A673 (cell line): ENCODE data around the gene KIF1A. TPM values are rescaled to one million over a fixed set of nuclear protein-coding genes. Genes with fewer than 3 reads are reported as not detected.

Experiments
- BruUV-seq: library from RNA; stranded (reverse); fragments of 400-500 nt; replicated peaks from 2 replicates; lab custom pipeline; 2021; lab: Mats Ljungman, UMichigan
- CTCF ChIA-PET: fragments of 300-600 bp; sonication (Branson Sonifier 250); formaldehyde crosslinking; loops from one replicate; lab custom pipeline; 2022; ENCODE audit warnings: antibody characterized with exemption; lab: Charles Lee
- POLR2A ChIA-PET: fragments of 300-600 bp; sonication (Branson Sonifier 250); formaldehyde crosslinking; loops from one replicate; lab custom pipeline; 2022; ENCODE audit warnings: antibody characterized with exemption; ENCODE audit not compliant: low non-redundant PET; lab: Charles Lee
- DNase-seq: peaks from one replicate; pipeline ENCODE4 v3.0.0-alpha.2; 2015; ENCODE audit warnings: low spot score
- H3K27ac ChIP-seq: fragments of 200-600 bp; sonication (generic); 2 replicates; pipeline ENCODE4 v1.5.1; 2016; ENCODE audit warnings: mixed run types, low read depth, mild to moderate bottlenecking, mixed read lengths, antibody characterized with exemption, low read length; ENCODE audit not compliant: poor library complexity, severe bottlenecking
- H3K27me3 ChIP-seq: fragments of 200-600 bp; sonication (generic); replicated peaks from 2 replicates; pipeline ENCODE4 v1.6.1; 2017; ENCODE audit warnings: mixed run types, low read depth, mild to moderate bottlenecking, mixed read lengths, antibody characterized with exemption, low read length; ENCODE audit not compliant: insufficient read depth, poor library complexity
- H3K36me3 ChIP-seq: fragments of 200-600 bp; sonication (generic); 2 replicates; pipeline ENCODE4 v1.6.1; 2016; ENCODE audit warnings: mixed run types, mild to moderate bottlenecking, mixed read lengths, antibody characterized with exemption, low read length; ENCODE audit not compliant: insufficient read depth, poor library complexity, severe bottlenecking
- H3K4me1 ChIP-seq: fragments of 200-600 bp; sonication (generic); 2 replicates; pipeline ENCODE4 v1.6.1; 2017; ENCODE audit warnings: mixed run types, mild to moderate bottlenecking, mixed read lengths, antibody characterized with exemption, low read length; ENCODE audit not compliant: insufficient read depth, poor library complexity, severe bottlenecking
- H3K4me3 ChIP-seq: fragments of 200-600 bp; sonication (generic); 2 replicates; pipeline ENCODE4 v1.5.1; 2016; ENCODE audit warnings: low read depth, mixed run types, mild to moderate bottlenecking, mixed read lengths, low read length; ENCODE audit not compliant: poor library complexity, severe bottlenecking
- H3K9me3 ChIP-seq: fragments of 200-600 bp; sonication (generic); 2 replicates; pipeline ENCODE4 v1.6.1; 2016; ENCODE audit warnings: mixed run types, low read depth, mild to moderate bottlenecking, mixed read lengths, antibody characterized with exemption, low read length; ENCODE audit not compliant: poor library complexity, severe bottlenecking
- EZH2 ChIP-seq: fragments of 200-600 bp; sonication (generic); IDR thresholded peaks from 2 replicates; pipeline ENCODE4 v1.6.1; 2017; ENCODE audit warnings: borderline replicate concordance, low read depth, mild to moderate bottlenecking, mixed read lengths, antibody characterized with exemption, low read length; ENCODE audit not compliant: poor library complexity, severe bottlenecking
- intact Hi-C: fragments of 100-400 bp; cut with micrococcal nuclease; formaldehyde crosslinking; loops from one replicate; pipeline ENCODE4 v1.10.0; 2022; ENCODE audit not compliant: unreplicated experiment
- total RNA-seq: library from RNA; stranded (reverse); gene quantifications from 2 replicates; pipeline ENCODE4 v1.2.3, GENCODE V29; 2021
- TF ChIP-seq, protein P1 (sequence below): fragments of 300-800, 200-600 bp; sonication (generic); conservative IDR thresholded peaks from 2 replicates; pipeline ENCODE4 v1.5.1; 2017; ENCODE audit warnings: low read depth, mild to moderate bottlenecking, antibody characterized with exemption, low read length, moderate library complexity, mixed read lengths

The KIF1A gene
- total RNA-seq, 1 experiment from 2014 or later = 330 TPM

DNA sequence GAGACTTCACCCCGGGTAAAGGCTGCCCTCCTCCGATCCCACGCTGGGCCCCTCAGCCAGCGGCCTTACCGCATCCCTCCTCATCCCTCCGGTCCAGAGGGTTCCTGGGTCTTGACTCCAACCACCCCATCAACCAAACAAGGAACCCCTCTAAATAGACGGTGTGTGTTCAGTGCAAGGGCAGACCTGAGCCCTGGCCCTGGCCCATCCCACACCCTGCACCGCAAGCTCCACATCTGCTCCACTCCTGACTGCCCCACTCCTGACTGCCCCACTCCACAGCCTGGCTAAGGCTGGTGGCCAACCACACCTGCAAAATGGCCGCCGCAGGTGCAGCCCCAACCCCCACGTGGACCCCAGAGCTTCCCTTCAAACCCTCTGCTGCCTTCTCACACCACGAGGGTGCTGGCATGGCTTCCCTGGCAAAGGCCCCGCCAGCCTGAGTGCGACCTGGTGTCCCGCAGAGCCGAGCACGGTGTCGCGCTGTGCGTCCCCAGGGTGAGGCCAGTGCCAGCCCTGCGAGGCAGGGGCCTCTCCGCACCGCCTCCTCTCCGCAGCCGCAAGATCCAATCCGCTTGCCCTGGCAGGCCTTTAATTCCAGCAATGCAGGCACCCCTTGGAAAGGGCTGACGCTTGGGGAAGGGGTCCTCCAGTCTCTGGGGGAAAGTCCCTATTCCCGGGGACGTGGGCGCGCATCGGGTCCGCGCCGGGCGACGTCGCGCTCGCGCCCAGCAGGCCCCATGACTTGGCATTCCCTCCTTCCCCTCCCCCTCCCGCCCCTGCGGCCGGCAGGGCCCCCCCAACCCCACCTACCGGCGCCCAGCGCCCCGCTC, 1.5 kb downstream of the KIF1A start:
- ChIA-PET CTCF (no interaction called here), POLR2A (no interaction called here)
- TF ChIP-seq, protein P1, sequence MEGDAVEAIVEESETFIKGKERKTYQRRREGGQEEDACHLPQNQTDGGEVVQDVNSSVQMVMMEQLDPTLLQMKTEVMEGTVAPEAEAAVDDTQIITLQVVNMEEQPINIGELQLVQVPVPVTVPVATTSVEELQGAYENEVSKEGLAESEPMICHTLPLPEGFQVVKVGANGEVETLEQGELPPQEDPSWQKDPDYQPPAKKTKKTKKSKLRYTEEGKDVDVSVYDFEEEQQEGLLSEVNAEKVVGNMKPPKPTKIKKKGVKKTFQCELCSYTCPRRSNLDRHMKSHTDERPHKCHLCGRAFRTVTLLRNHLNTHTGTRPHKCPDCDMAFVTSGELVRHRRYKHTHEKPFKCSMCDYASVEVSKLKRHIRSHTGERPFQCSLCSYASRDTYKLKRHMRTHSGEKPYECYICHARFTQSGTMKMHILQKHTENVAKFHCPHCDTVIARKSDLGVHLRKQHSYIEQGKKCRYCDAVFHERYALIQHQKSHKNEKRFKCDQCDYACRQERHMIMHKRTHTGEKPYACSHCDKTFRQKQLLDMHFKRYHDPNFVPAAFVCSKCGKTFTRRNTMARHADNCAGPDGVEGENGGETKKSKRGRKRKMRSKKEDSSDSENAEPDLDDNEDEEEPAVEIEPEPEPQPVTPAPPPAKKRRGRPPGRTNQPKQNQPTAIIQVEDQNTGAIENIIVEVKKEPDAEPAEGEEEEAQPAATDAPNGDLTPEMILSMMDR = no peak
- no peak for TF ChIP-seq EZH2
- Histone ChIP-seq H3K9me3 (peaks cover 9% of the 10 kb centered on the region), H3K4me3 (peak overlapping the region; percentile 86), H3K27ac (peak overlapping the region; percentile 78), H3K36me3 (no peaks in the 10 kb centered on the region), H3K4me1 (peaks cover 16% of the 10 kb centered on the region), H3K27me3 (peaks cover 14% of the 10 kb centered on the region)
- DNase-seq = peak; percentile 50
- BruUV-seq = no TSS peak
- intact Hi-C loops = no loop called here

DNA sequence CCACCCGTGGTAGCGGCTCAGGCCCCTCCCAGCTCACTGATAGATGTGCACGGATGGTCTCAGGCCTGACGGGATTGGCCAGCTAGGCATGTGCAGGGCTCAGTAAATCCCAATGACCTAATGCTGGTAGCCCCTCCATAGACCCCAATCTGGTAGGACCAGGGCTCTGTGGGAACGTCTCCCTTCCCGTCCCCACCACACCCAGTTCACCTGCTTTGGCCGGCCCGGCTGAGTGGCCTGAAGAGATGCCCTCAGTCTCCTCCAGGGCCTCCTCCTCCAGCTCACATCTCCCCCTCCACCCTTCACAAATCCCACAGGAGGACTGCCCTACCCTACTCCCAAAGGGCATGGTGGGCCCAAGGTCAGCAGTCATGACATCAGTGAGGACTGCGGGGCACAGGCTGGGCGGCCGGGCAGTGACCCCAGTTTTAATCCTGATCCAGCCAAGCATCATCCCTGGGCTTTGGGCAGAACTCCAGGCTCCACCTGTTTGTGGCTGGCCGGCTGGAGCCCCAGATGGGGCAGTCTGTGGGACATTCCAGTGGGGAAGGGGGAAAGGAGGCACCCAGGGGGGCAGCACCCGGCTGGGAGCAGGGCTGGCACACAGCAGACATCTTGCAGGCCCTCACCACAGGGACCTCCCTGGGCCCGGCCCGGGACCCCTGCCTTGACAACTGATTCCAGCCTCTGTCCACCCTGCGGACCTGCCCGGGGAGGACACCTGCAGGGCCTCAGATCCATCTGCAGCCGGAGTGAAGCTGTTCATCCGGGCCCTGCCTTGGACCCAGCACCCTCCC, 2.3 kb downstream of the KIF1A start:
- ChIA-PET POLR2A (no interaction called here), CTCF (no interaction called here)
- intact Hi-C loops = no loop called here
- H3K9me3 ChIP-seq = peaks cover 15% of the 10 kb centered on the region
- BruUV-seq = no TSS peak
- H3K4me1 ChIP-seq = peaks cover 16% of the 10 kb centered on the region
- H3K27me3 ChIP-seq = peaks cover 14% of the 10 kb centered on the region
- H3K27ac ChIP-seq = peak overlapping the region; percentile 78
- DNase-seq = no peak
- TF ChIP-seq, protein P1 = no peak
- no peak for TF ChIP-seq EZH2
- peak overlapping the region; percentile 86 for H3K4me3 ChIP-seq
- peaks cover 6% of the 10 kb centered on the region for H3K36me3 ChIP-seq

DNA sequence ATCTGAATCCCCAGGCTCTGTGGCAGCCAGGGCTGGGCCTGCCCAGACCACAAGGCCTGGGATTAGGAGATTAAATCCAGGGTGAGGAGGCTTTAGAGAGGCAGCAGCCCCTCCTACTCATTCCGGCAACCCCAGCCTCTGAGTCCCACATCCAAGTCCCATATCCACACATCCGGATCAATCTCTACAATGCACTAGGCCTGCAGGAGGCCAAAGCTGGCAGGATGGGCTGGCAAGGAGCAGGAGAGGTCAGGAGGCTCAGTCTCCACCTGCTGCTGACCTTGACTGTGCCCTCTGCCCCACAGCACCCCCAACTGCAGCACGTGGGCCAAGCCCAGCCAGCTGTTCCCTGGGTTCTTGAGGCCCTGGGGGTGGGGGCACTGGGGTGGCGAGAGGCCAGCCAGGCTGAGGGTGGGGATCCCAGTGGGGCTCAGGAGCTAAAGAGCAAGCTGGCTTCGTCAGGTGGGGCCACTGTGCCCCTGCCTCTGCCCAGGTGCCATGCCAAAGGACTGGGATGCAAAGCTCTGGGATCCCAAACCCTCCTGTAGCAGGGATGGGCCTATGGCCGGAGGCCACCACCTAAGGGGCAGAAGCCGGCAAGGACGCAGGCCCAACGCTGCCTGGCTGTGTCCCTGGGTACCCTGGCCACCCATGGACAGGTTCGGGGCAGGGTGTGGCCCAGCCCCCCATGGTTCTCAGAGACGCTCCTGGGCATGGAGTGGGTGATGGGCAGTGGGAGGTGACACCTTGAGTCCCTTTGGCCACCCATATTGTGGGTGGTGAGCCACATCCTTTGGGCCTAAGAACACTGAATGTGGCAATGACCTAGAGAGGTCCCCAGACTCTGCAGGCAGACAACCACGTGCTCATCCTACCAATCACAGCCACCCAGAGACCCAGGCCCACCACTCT, 3.2 kb downstream of the KIF1A start:
- intact Hi-C loops = no loop called here
- TF ChIP-seq, protein P1 = no peak
- no peak for TF ChIP-seq EZH2
- Histone ChIP-seq H3K36me3 (peaks cover 13% of the 10 kb centered on the region), H3K4me3 (no peak overlapping the region), H3K4me1 (peaks cover 16% of the 10 kb centered on the region), H3K27me3 (peaks cover 5% of the 10 kb centered on the region), H3K27ac (no peak overlapping the region), H3K9me3 (peaks cover 15% of the 10 kb centered on the region)
- CTCF ChIA-PET = no interaction called here
- POLR2A ChIA-PET = no interaction called here
- BruUV-seq = no TSS peak
- DNase-seq = no peak
